Endodermal cell (in vitro differentiated cells): ENCODE data around the gene D2HGDH. TPM values are rescaled to one million over a fixed set of nuclear protein-coding genes. Genes with fewer than 3 reads are reported as not detected.

Source experiments
- DNase-seq: peaks from one replicate; pipeline ENCODE4 v3.0.0-alpha.2; 2017
- H3K27ac ChIP-seq: 2 replicates; pipeline ENCODE4 v1.5.1; 2013; ENCODE audit warnings: mild to moderate bottlenecking, low read depth, low read length, moderate library complexity
- H3K27me3 ChIP-seq: 2 replicates; pipeline ENCODE4 v1.6.1; 2013; ENCODE audit warnings: mild to moderate bottlenecking, low read length, moderate library complexity; ENCODE audit not compliant: insufficient read depth, control insufficient read depth, poor library complexity, severe bottlenecking
- H3K36me3 ChIP-seq: 2 replicates; pipeline ENCODE4 v1.7.0; 2013; ENCODE audit warnings: mild to moderate bottlenecking, low read length, moderate library complexity; ENCODE audit not compliant: control insufficient read depth, insufficient read depth
- H3K4me1 ChIP-seq: one replicate; pipeline ENCODE4 v1.7.0; 2013; ENCODE audit warnings: low read length; ENCODE audit not compliant: control insufficient read depth, insufficient read depth
- H3K4me3 ChIP-seq: 2 replicates; pipeline ENCODE4 v1.5.1; 2013; ENCODE audit warnings: mild to moderate bottlenecking, low read length, moderate library complexity
- H3K9ac ChIP-seq: 2 replicates; pipeline ENCODE4 v1.6.1; 2013; ENCODE audit warnings: mild to moderate bottlenecking, low read length, moderate library complexity; ENCODE audit not compliant: poor library complexity, severe bottlenecking; ENCODE audit errors: extremely low read depth
- H3K9me3 ChIP-seq: 2 replicates; pipeline ENCODE4 v1.6.1; 2013; ENCODE audit warnings: mild to moderate bottlenecking, low read length, moderate library complexity; ENCODE audit not compliant: control insufficient read depth
- H3K27ac Mint-ChIP-seq: 2 replicates; pipeline ENCODE4 v1.8.0; 2020; ENCODE audit warnings: mixed read lengths
- H3K27me3 Mint-ChIP-seq: 2 replicates; pipeline ENCODE4 v1.8.0; 2021; ENCODE audit warnings: mild to moderate bottlenecking, mixed read lengths; ENCODE audit not compliant: insufficient read depth
- H3K36me3 Mint-ChIP-seq: 2 replicates; pipeline ENCODE4 v1.8.0; 2020; ENCODE audit warnings: low read depth, mixed read lengths
- H3K4me1 Mint-ChIP-seq: 2 replicates; pipeline ENCODE4 v1.8.0; 2020; ENCODE audit warnings: mixed read lengths
- H3K4me3 Mint-ChIP-seq: 2 replicates; pipeline ENCODE4 v1.8.0; 2020; ENCODE audit warnings: mild to moderate bottlenecking, moderate library complexity, mixed read lengths
- H3K9me3 Mint-ChIP-seq: 2 replicates; pipeline ENCODE4 v1.8.0; 2020; ENCODE audit warnings: mild to moderate bottlenecking, mixed read lengths
- CTCF ChIP-seq: fragments of 200-600 bp; sonication (generic); conservative IDR thresholded peaks from 2 replicates; pipeline ENCODE4 v1.5.0; 2021; ENCODE audit warnings: antibody characterized with exemption, mild to moderate bottlenecking
- WGBS, 2 experiments: methylation state at CpG; one replicate each; pipeline versions ENCODE4 v1.1.5 to v1.1.7; 2013; ENCODE audit warnings: missing lambda C conversion rate in 2 of 2, mixed read lengths in 1 of 2; ENCODE audit not compliant: insufficient coverage in 1 of 2, insufficient read length in 1 of 2; 5-methylcytosine and 5-hydroxymethylcytosine counted together
- total RNA-seq, 2 donors: library from RNA; stranded (reverse); fragmentation: NEBNext Ultra II Directional in 1 of 2; extraction: Animal tissue kit (Norgen Biotek cat#: 25700) in 1 of 2; gene quantifications; 2 replicates in 1 of 2; 3 replicates in 1 of 2; pipeline ENCODE4 v1.2.1, GENCODE V29; 2021

The D2HGDH gene
- total RNA-seq, 2 donors from 2014 or later, result 25.1 to 34.8 TPM

GRCh38 chr2:241744028-241744754 is 9.8 kb downstream of the D2HGDH start:
- Mint-ChIP-seq H3K4me3 (no peak overlapping the region), H3K9me3 (peaks cover 15% of the 10 kb centered on the region), H3K4me1 (no peaks in the 10 kb centered on the region), H3K27me3 (no peaks in the 10 kb centered on the region), H3K27ac (no peak overlapping the region), H3K36me3 (peaks cover 38% of the 10 kb centered on the region)
- WGBS, 2 experiments, result 95 to 97% methylated on average over 22 to 24 of the region's 24 CpGs
- TF ChIP-seq CTCF, result no peak
- H3K4me3 ChIP-seq, result no peak overlapping the region
- no peaks in the 10 kb centered on the region for H3K4me1 ChIP-seq
- H3K27me3 ChIP-seq, result no peaks in the 10 kb centered on the region
- H3K36me3 ChIP-seq, result peaks cover 23% of the 10 kb centered on the region
- no peak overlapping the region for H3K27ac ChIP-seq
- no peak overlapping the region for H3K9ac ChIP-seq
- H3K9me3 ChIP-seq, result peaks cover 7% of the 10 kb centered on the region
- no peak for DNase-seq

GRCh38 chr2:241745276-241745675 is 10.8 kb downstream of the D2HGDH start:
- H3K4me3 ChIP-seq, result no peak overlapping the region
- no peaks in the 10 kb centered on the region for H3K4me1 ChIP-seq
- Mint-ChIP-seq H3K27me3 (no peaks in the 10 kb centered on the region), H3K4me1 (no peaks in the 10 kb centered on the region), H3K36me3 (peaks cover 43% of the 10 kb centered on the region), H3K4me3 (no peak overlapping the region), H3K9me3 (peaks cover 15% of the 10 kb centered on the region), H3K27ac (no peak overlapping the region)
- WGBS, 2 experiments, result 92 to 95% methylated on average over 13 of the region's 13 CpGs
- H3K27me3 ChIP-seq, result no peaks in the 10 kb centered on the region
- no peak for TF ChIP-seq CTCF
- peaks cover 23% of the 10 kb centered on the region for H3K36me3 ChIP-seq
- H3K27ac ChIP-seq, result no peak overlapping the region
- no peak for DNase-seq
- H3K9ac ChIP-seq, result no peak overlapping the region
- H3K9me3 ChIP-seq, result peaks cover 7% of the 10 kb centered on the region

GRCh38 chr2:241746084-241746483 is 11.7 kb downstream of the D2HGDH start:
- peaks cover 48% of the 10 kb centered on the region for H3K36me3 Mint-ChIP-seq
- no peak for DNase-seq
- 94 to 100% methylated on average over 3 to 4 of the region's 4 CpGs for WGBS, 2 experiments
- Histone ChIP-seq H3K9ac (no peak overlapping the region), H3K27me3 (no peaks in the 10 kb centered on the region), H3K4me1 (no peaks in the 10 kb centered on the region), H3K36me3 (peaks cover 23% of the 10 kb centered on the region), H3K27ac (no peak overlapping the region), H3K4me3 (no peak overlapping the region), H3K9me3 (peaks cover 7% of the 10 kb centered on the region)
- H3K27ac Mint-ChIP-seq, result no peak overlapping the region
- no peak for TF ChIP-seq CTCF
- no peaks in the 10 kb centered on the region for H3K4me1 Mint-ChIP-seq
- no peaks in the 10 kb centered on the region for H3K27me3 Mint-ChIP-seq
- H3K9me3 Mint-ChIP-seq, result peaks cover 15% of the 10 kb centered on the region
- no peak overlapping the region for H3K4me3 Mint-ChIP-seq
